Stimulated activated CD8-positive, alpha-beta memory T cell treated with anti-CD3 and anti-CD28 coated beads, Interleukin-4, amount 100 ng/mL, for 1 hour (primary cell): ENCODE data around the gene PARD3B.

Source experiments
- DNase-seq, 2 donors: peaks; one replicate each; pipeline ENCODE4 v3.0.0-alpha.2; 2020; ENCODE audit warnings: low read depth in 2 of 2, low spot score in 1 of 2

The PARD3B gene

DNA sequence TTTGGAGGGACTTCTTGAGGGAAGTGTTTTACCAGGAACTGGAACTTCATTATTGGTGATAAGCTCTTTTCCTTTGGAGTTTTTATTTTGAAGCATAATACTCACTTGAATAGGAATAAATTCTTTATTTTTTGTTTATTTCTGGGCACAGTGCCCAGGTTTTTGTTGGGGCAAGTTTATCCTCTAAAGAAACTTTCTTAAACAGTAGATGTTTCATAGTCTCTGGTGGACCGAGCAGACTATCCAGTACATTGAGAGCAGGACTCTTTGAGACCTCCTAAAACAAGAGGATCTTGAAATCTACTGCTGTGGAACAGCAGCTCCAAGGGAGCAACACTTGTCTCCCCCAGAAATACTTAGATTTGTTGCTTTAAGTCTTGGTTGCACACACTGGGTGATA is 109.4 kb downstream of the PARD3B start:
- DNase-seq = no peak

DNA sequence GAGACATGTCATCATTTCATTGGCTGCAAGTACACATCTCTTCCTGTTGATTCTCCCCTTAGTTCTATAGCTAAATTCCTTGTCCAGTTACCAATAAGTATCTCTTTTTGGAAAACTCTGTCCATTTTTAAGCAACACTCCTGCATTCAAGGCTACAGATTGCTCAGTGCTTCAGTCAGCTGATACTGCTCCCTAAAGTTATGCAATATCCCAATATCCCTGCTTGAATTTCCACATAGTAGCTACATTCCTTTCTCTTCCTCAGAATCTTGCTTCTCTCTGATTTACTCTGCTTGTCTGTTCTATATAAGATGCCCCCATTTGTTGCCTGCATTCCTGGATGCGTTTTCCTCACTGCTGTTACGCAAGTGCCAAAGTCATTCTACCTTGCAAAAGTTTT is 109.8 kb downstream of the PARD3B start:
- no peak for DNase-seq

DNA sequence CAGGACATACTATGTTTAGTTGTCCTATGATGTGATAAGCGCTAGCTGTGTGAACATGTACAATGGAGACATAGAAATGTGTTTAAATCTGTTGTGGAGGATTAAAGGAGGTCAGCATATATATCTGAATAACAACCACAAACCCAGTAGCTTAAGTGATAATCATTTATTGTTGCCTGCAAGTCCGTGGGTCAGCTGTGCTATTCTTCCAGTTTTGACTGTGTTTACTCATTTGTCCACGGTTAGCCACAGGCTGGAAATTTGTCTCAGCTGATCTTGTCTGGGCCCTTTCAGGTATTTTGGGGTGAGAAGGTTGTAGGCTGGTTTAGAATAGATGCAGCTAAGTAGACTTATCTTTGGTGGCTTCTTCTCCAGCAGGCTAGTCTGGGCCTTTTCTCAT is 110.4 kb downstream of the PARD3B start:
- DNase-seq = no peak

DNA sequence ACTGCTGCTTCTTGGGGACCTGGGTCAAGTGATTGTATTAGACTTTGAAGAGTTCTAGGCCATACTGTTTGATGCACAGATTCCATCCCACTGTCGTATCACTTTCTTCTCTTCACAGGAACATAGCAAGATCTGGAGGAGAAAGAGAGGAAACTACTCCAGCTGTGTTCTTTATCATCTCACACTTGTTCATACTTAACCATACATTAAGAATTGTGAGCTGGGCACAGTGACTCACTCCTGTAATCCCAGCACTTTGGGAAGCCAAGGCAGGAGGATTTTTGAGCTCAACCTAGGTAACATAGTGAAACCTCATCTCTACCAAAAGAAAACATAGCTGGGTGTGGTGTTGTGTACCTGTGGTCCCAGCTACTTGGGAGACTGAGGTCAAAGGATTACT is 111.7 kb downstream of the PARD3B start:
- DNase-seq = no peak

DNA sequence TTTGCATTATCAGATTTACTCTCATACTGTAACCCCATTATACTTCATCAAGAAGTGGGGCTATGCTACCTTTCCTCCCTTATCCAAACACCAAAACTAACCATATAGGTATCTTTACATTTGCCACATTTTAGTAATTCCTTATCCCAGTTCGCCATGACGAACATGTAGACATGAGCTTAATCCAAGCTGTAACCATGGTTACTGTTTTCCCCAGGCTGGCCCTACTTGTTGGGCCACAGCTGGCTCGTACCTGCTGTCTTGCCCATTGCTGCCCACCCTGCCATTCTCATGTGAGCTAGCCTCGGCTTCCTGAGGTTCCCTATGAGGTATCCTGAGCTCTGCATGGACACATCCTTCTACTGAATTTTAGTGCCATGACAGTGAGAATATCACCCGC is 117.7 kb downstream of the PARD3B start:
- DNase-seq = no peak

DNA sequence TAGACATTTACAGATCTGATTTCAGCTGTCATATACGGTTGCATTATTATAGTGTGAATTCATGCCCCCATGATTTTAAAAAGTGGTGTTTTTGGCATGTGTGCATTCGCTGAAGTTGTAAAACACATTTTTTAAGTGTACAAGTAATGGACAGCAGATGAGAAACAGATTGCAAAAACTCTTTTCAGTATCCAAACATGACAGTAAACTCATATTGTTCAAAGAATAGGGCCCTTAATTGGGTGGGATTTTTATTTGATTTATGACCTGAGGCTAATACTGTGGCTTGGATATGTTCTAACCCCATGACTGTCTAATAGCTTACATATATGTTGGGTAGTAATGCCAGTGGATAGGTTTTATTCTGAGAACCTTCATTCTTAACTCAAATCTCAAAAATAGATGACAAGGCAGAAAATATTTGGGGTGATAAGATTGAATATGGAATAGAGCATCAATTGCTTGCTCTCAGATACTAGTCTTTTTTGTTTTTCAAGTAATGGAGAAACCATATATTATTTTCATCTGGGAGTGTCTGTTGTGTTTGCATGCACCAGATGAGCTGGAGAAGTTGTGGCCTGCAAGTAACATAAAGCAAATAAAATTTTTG is 118.6 kb downstream of the PARD3B start:
- DNase-seq = no peak

DNA sequence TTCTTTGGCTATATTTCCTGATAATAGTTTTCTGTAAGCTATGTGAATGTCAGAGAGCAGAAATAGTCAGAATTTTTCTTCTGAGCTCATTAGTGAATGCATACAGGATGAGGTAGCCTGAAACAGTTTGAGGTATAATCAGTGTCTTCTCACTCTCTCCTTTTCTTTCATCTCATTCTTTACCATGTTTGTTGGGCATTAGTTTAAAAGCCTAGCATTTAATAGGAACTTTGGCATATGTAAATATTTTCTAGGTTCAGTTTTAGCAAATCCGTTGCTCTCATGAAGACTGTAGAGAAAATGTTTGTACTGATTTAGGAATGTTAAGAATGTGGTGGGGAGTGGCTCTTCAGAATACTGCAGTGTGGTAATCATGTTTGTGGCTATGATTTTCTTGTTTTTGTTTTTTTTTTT is 119.4 kb downstream of the PARD3B start:
- DNase-seq = no peak

DNA sequence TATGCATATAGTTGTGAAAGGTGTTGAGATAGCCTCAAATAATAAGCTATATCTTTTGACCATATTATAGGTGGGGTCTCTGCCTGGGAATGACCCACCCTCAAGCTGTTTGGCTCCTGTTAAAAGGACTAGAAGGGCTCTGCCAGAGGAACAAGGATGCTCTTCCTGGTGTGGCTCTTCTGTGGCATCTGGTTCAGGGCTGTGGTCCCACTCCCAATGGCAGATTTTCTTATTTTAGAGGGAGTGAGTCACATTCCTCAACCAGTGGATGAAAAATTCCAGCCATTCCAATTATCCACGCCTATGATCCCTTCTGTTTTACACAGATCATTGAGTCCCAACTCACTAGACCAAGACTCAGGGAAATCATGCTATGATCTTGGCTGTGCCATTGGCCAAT is 119.9 kb downstream of the PARD3B start:
- no peak for DNase-seq

DNA sequence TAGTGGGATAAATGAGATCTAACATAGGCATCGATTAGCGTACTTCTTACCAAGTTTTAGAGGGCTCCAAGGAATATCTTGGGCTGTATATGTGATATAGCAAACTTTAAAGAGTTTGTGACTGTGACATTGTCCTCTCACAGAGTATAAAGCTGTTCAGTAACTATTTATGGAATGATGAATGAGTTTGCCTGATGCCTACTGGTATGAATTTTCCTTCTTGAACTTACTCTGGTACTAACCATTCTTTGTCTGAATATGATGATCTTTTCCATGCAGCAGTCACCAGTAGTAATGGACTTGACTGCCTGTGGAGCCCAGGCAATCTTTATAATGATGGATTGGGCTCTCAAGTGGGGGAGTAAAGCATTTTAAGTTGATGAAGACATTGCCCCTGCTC is 120.5 kb downstream of the PARD3B start:
- DNase-seq = no peak

DNA sequence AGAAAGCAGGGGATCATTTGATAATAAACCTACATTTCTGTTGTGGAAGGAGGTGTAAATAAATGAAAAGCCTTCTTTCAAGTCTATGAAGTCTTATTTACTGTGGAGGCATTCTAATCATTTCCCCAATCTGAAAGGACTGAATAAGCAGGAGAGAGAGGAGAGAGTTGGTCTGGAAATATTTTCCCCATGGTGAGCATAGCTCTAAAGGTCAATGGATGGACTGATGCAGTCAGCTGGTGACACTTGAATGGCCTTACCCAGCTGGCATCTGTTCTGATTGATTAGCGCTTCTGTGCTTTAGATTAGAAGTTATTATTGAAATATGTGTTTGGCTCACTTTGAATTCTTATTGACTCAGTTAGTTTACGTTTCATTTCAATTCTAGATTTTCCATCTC is 122.7 kb downstream of the PARD3B start:
- no peak for DNase-seq

DNA sequence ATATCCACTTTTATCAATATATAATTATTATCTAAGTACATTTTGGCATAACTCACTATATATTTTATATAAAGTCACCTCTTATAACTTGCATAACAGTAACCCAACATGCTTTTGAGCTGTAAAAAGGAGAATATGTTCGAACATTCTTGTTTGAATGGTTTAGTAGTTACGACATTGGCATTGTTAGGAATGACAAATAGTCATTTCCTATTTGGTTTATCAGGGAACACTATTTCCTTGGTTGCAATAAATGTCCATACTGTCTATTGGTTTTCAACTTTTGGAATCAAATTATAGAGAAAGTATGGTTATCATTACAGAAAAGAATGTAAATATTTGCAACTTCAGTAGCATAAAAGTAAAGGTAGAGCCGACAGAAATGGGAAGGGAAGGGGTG is 124.1 kb downstream of the PARD3B start:
- no peak for DNase-seq

DNA sequence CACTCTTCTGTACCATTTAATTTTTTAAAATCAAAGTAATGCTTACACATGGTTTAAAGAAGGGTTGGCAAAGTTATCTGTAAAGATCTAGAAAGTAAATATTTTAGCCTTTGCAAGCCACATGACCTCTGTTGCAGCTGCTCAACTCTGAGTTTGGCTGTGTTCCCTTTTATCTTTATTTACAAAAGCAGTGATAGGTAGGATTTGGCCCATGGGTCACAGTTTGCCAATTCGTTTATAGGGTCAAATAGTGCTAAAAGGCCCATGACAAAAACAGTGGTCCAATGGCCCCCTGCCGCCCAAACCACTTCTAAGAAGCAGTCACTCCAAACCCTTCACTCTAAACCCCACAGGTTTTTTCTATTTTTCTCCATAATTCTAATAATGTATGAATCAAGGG is 124.8 kb downstream of the PARD3B start:
- DNase-seq = no peak

DNA sequence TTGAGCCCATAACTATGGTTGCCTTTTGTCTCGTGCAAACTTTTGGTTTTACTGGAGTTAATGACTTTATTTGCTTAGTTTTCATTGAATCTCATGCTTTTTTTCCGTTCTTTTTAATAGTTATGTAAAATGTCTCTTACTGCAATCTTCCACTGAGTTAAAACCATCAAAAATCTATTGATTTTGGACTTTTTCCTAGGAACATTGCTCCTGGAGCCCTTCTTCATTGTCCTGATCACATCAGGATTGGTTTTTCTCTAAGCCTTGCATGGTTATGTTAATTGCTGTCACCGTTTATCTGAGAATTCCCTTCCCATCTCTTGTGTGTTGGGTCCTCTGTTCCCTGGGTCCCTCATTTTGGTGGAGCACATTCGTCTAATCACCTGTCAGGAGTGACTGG is 125.5 kb downstream of the PARD3B start:
- DNase-seq = no peak

DNA sequence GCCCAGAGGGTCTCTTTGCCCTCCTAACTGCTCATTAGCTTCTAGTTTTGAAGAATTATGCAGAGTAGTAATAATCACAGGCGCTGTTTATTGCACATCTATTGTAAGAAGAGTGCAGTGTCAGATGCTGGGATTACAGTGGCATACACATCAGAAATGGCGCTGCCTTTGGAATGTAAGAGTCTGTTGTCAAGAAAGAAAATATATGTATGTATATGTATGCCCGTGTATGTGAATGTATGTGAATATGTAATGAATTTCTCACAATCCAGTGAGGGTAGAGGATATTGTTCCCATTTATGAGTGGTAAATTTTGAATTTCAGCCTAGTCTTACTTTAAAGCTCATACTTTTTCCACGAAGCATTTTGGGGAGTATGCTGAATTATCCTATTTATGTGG is 127.5 kb downstream of the PARD3B start:
- DNase-seq = no peak

DNA sequence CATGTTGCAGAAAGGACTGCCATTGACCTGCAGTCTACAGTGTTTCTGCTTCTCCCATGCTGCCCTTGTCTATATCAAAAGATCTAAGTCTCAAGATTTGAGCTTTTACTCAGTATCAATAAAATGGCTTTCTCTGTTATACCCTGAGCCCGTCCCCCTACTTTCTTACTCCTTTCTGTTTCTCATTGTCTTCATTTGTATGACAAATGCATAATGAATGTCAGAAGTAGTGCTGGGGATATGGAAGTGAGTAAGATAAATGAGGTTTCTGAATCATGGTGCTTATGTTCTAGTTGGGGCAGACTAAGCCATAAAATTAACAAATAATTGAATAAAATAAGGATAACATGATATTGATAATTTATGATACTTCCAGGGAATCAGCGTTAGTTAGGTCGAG is 128.6 kb downstream of the PARD3B start:
- DNase-seq = no peak

DNA sequence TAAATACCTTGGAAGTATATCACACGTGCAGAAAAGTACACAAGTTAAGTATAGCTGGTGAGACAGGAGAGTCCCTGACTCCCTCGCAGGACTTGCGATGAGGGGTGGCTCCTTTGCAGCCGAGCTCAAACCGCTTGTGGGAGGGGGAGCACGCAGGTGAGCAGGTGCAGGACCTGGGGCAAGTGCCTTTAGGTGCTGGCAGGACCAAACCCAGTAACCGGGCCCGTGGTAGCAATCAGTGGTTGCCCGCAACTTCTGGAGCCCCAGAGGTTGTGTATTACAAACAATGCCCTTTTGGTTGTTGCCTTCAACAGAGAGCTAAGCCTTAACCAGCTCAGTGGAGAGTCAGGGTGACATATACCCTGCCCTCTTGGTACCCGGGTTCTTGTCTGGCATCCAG is 132.8 kb downstream of the PARD3B start:
- DNase-seq = no peak

DNA sequence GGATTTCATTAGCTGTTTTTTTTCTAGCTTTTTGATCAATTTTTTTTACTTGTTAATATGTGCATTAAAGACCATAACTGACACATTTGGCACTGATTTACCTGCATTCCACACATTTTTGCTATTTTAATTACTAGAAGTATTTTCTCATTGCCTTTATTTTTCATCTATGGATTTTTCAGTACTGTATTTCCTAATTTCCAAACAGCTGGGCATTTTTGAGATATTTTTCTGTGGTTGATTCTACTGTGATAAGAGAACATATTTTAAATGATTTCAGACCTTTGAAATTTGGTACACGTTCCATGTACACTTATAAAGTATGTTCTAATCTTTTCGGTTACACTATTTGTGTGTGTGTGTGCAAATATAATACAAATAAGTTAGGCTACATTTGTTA is 135.3 kb downstream of the PARD3B start:
- no peak for DNase-seq

DNA sequence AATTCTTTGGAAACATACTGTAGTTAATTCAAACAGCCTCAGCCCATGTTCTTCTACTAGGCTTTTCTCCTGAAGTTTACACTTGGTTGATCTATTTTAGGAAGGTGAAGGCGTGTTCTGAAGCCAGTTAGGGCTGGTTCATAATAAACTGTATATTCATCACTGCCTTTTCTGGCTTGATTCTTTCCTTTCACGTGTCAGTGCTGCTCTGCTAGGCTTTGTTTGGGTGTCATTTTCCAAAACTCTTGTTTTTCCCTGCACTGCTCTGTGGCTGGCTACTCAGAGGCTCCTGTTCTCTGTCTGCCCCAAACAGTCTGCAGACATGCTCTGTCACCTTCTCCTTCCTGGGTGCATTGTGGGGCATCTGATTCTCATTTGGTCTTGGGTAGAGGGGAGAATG is 136.1 kb downstream of the PARD3B start:
- no peak for DNase-seq

DNA sequence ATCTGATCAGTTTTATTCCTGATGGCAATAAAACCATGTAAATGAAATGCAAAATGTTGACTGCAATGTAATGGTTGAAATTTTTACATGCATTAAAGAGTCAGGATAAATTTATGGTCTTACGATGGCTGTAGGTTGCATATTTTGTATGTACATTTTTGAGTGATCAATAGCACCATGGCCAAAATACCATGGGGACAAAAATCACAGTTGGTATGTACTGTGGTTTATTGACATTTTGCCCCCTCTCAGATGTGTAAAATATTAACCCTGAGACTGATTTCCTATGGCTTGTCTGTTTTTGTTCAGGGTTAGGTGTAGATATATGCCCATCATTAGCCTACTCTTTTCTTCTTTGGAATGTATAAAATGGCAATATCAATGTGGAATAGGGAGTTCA is 138.1 kb downstream of the PARD3B start:
- DNase-seq = no peak

DNA sequence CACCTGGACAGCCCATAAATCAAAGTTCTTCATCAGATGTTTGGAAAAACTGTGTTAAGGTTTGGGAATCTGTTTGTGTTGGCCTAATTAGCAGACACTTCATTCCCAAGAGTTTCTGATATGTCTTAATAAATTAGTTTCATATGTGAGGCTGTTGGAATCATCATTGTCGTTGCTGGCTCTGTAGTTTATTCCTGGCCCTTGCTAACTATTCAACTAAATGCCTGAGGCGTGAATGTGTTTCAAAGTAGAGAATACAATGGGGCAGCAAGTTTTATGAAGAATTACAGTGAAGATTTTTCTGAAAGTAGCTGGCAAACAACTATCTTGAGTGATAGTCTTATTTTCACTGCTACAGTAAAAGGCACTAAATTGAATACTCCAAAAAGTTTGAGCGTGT is 141.1 kb downstream of the PARD3B start:
- no peak for DNase-seq

DNA sequence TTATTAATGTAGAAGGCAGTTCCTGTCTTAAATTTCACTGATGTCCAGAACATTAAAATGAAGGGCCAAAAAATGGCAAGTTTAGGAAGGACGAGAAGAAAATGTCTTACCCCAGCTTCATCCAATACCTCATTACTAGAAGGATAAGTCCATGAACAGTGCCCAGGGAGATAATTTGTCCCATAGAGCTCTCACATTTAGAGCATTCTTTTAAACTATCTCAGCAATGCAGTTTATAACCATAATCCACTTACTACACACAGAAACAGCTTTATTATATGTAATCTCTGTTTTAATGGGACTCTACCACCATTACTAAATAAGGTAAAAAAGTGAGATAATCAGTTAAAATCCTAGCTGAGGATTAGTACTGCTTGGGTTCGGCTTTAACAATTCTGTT is 142.5 kb downstream of the PARD3B start:
- DNase-seq = no peak

DNA sequence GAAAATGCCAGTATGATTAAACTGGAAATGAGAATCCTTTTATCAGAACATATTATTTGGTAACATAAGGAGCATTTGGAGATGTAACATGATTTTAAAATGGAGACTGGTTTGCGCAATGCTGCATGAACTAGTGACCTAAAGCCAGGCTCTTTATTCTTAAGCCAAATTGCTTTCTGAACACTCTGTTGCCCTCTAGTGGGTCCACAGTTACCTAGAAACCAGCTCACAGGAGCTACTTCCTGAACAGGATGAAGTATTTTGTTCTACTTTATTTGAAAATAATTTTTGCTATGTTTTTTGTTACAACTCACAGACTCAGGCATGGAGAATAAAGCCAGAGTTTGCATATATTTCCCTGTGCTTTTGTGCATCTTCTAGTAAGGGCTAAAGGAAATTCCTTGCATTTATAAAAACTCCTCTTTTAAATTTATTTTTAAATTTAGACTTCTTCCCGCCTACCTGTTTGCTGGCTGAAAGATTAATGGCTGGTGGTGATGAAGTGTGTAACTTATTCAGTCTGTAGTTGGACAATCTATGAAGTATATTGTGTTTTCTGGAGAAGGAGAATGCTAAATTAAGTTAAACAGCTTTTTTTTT is 146.7 kb downstream of the PARD3B start:
- DNase-seq = no peak

DNA sequence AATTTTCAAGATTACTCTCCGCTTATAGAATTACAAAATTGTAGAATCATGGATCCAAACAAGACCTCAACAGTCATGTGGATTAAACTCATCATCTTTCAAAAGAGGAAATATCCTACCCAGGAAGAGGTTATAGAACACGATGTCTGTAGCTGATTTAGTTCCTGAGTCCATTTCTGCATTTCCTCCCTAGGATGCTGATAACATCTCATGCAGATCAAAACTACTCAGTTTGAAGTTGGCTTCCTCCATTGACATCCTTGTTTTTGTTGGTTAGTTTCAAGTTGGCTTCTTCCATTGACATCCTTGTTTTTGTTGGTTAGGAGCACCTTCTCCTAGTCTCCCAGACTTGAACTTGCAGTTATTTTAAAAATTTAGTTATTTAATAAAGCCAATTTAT is 147.5 kb downstream of the PARD3B start:
- DNase-seq = no peak

DNA sequence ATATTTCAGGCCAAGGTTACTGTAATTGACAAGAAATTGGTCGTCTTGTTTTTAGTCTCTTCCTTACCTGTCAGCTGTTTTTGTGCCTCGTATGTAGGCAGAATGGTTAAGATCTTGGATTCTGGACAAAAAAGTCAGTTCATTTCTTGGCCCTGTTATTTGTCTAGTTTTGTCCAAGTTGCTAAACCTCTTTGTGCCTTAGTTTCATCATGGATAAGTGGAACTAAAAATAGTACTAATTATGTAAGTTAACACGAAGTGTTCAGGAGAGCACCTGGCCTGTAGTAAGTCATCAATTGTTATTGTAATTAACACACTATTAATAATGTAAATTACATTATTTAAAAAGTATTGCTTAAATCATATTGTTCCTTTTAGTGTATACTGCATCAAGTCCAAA is 148.0 kb downstream of the PARD3B start:
- DNase-seq = no peak
